SU-DHL-6 (cell line): ENCODE measurements around the gene PPP1R9B.

Source experiments
- CTCF ChIP-seq: fragments of 200-600 bp; sonication (generic); IDR thresholded peaks from one replicate; pipeline ENCODE4 v1.5.1; 2017; ENCODE audit warnings: antibody characterized with exemption, mild to moderate bottlenecking, low read length, moderate library complexity; ENCODE audit not compliant: insufficient read depth, poor library complexity, severe bottlenecking
- EZH2phosphoT487 ChIP-seq: fragments of 200-600 bp; sonication (generic), shearing (Covaris generic); conservative IDR thresholded peaks from 2 replicates; pipeline ENCODE4 v1.6.1; 2018; ENCODE audit warnings: mild to moderate bottlenecking, antibody characterized with exemption, low read length, moderate library complexity, mixed read lengths

GRCh38 chr17:50100480-50100883 is 50.0 kb downstream of the PPP1R9B start:
- no peak for TF ChIP-seq CTCF
- TF ChIP-seq EZH2phosphoT487: no peak
